ENCODE data around the gene HNRNPD.

The HNRNPD gene

GRCh38 chr4:82382751-82383150 is 9.0 kb upstream of the HNRNPD start:
- Histone ChIP-seq H3K9me3 (ENCODE audit: insufficient read depth, low read depth, low read length) (peaks cover 12% of the 10 kb centered on the region; the same call in 1 of the 2 replicates), H3K9ac (ENCODE audit: low read depth, low read length, poor library complexity, severe bottlenecking) (no peak overlapping the region), H3K4me3 (ENCODE audit: low read length, poor library complexity, severe bottlenecking) (no peak overlapping the region), H3K36me3 (ENCODE audit: insufficient read depth, low read length) (no peaks in the 10 kb centered on the region), H3K4me1 (ENCODE audit: insufficient read depth, low read length, poor library complexity, severe bottlenecking) (no peaks in the 10 kb centered on the region), H3F3A (ENCODE audit: low read depth) (no peaks in the 10 kb centered on the region), H3K9me2 (replicated peaks; ENCODE audit: low read depth, low read length) (no peaks in the 10 kb centered on the region), H3K4me2 (ENCODE audit: low read depth, low read length, poor library complexity, severe bottlenecking) (no peak overlapping the region), H3K27me3 (ENCODE audit: insufficient read depth, low read length, poor library complexity, severe bottlenecking) (peaks cover 8% of the 10 kb centered on the region), H3K79me2 (ENCODE audit: insufficient read depth, low read length) (no peaks in the 10 kb centered on the region; the same call in 1 of the 2 replicates), H2AFZ (ENCODE audit: low read length) (no peak overlapping the region), H4K20me1 (ENCODE audit: insufficient read depth, low read length, poor library complexity, severe bottlenecking) (no peaks in the 10 kb centered on the region)
- no peak for TF ChIP-seq EZH2phosphoT487 (IDR thresholded peaks at IDR 0.05; ENCODE audit: borderline replicate concordance)
- no peak for TF ChIP-seq CTCF (conservative IDR thresholded peaks at IDR 0.05; ENCODE audit: low read length)

GRCh38 chr4:82381661-82382296 is 8.0 kb upstream of the HNRNPD start:
- no peaks in the 10 kb centered on the region for H3K36me3 ChIP-seq (ENCODE audit: insufficient read depth, low read length)
- no peaks in the 10 kb centered on the region for H3K9me2 ChIP-seq (replicated peaks; ENCODE audit: low read depth, low read length)

GRCh38 chr4:82381235-82381634 is 7.4 kb upstream of the HNRNPD start:
- H3K9me2 ChIP-seq (replicated peaks; ENCODE audit: low read depth, low read length) = no peaks in the 10 kb centered on the region
- H3K27me3 ChIP-seq (ENCODE audit: insufficient read depth, low read length, poor library complexity, severe bottlenecking) = peaks cover 8% of the 10 kb centered on the region
- peaks cover 10% of the 10 kb centered on the region for H3K79me2 ChIP-seq (ENCODE audit: insufficient read depth, low read length)
- peaks cover 3% of the 10 kb centered on the region for H3K4me1 ChIP-seq (ENCODE audit: insufficient read depth, low read length, poor library complexity, severe bottlenecking)
- no peak overlapping the region for H3K4me3 ChIP-seq (ENCODE audit: low read length, poor library complexity, severe bottlenecking)
- H3K9ac ChIP-seq (ENCODE audit: low read depth, low read length, poor library complexity, severe bottlenecking) = no peak overlapping the region
- no peak overlapping the region for H3K4me2 ChIP-seq (ENCODE audit: low read depth, low read length, poor library complexity, severe bottlenecking)
- H4K20me1 ChIP-seq (ENCODE audit: insufficient read depth, low read length, poor library complexity, severe bottlenecking) = no peaks in the 10 kb centered on the region
- H3F3A ChIP-seq (ENCODE audit: low read depth) = no peaks in the 10 kb centered on the region
- no peak overlapping the region for H2AFZ ChIP-seq (ENCODE audit: low read length)
- H3K9me3 ChIP-seq (ENCODE audit: insufficient read depth, low read depth, low read length) = peaks cover 12% of the 10 kb centered on the region; the same call in 1 of the 2 replicates
- no peaks in the 10 kb centered on the region for H3K36me3 ChIP-seq (ENCODE audit: insufficient read depth, low read length)
- TF ChIP-seq EZH2phosphoT487 (IDR thresholded peaks at IDR 0.05; ENCODE audit: borderline replicate concordance) (no peak), CTCF (conservative IDR thresholded peaks at IDR 0.05; ENCODE audit: low read length) (no peak)

More at GRCh38 chr4:82381661-82382296, 8.0 kb upstream of the HNRNPD start:
- no peak overlapping the region for H3K4me3 ChIP-seq (ENCODE audit: low read length, poor library complexity, severe bottlenecking)
- H3K9ac ChIP-seq (ENCODE audit: low read depth, low read length, poor library complexity, severe bottlenecking) = no peak overlapping the region
- no peaks in the 10 kb centered on the region for H3K4me1 ChIP-seq (ENCODE audit: insufficient read depth, low read length, poor library complexity, severe bottlenecking)
- no peak for TF ChIP-seq CTCF (conservative IDR thresholded peaks at IDR 0.05; ENCODE audit: low read length)
- TF ChIP-seq EZH2phosphoT487 (IDR thresholded peaks at IDR 0.05; ENCODE audit: borderline replicate concordance) = no peak
- no peaks in the 10 kb centered on the region for H3F3A ChIP-seq (ENCODE audit: low read depth)
- peaks cover 5% of the 10 kb centered on the region; the same call in 1 of the 2 replicates for H3K79me2 ChIP-seq (ENCODE audit: insufficient read depth, low read length)
- no peak overlapping the region for H3K4me2 ChIP-seq (ENCODE audit: low read depth, low read length, poor library complexity, severe bottlenecking)
- H3K27me3 ChIP-seq (ENCODE audit: insufficient read depth, low read length, poor library complexity, severe bottlenecking) = peaks cover 8% of the 10 kb centered on the region
- H2AFZ ChIP-seq (ENCODE audit: low read length) = no peak overlapping the region
- H4K20me1 ChIP-seq (ENCODE audit: insufficient read depth, low read length, poor library complexity, severe bottlenecking) = no peaks in the 10 kb centered on the region
- H3K9me3 ChIP-seq (ENCODE audit: insufficient read depth, low read depth, low read length) = peaks cover 12% of the 10 kb centered on the region; the same call in 1 of the 2 replicates
